ENCODE data around the gene SYT15B. TPM values are rescaled to one million over a fixed set of nuclear protein-coding genes. Genes with fewer than 3 reads are reported as not detected.
"Not testable (repeated sequence)": the region's sequence is repeated elsewhere in the genome, so short reads cannot be mapped to it uniquely, and the experiment has no call there.

Gene SYT15B
- 1 to 10 TPM in 1 of 2 donors, under 1 TPM in 1; 0.67 to 1.3 TPM for polyA plus RNA-seq

- not testable (repeated sequence) for H3K27ac ChIP-seq (ENCODE audit: low read depth in 2 of 2, low read length in 1 of 2); H3K9me3 ChIP-seq (ENCODE audit: control insufficient read depth in 2 of 2, insufficient read depth in 1 of 2, low read depth in 1 of 2, low read length in 1 of 2); H3K4me1 ChIP-seq (ENCODE audit: control insufficient read depth in 2 of 2, insufficient read depth in 2 of 2, low read length in 1 of 2); H3K36me3 ChIP-seq (ENCODE audit: control insufficient read depth in 2 of 2, insufficient read depth in 2 of 2, low read length in 1 of 2); H3K4me3 ChIP-seq (ENCODE audit: low read depth in 1 of 2, low read length in 2 of 2); H3K27me3 ChIP-seq (ENCODE audit: control insufficient read depth in 1 of 2, insufficient read depth in 2 of 2, low read length in 2 of 2)
- WGBS, 2 donors, result 47 to 62% methylated on average over 23 to 27 of the region's 33 CpGs
Measured at GRCh38 chr10:47763554-47764175, at the start of gene SYT15B. TSS of gene SYT15B (minus strand) at chr10:47763592. CDS start at chr10:47762640, 952 bp downstream.

- not testable (repeated sequence) for H3K4me1 ChIP-seq (ENCODE audit: control insufficient read depth in 2 of 2, insufficient read depth in 2 of 2, low read length in 1 of 2); H3K27ac ChIP-seq (ENCODE audit: low read depth in 2 of 2, low read length in 1 of 2); H3K27me3 ChIP-seq (ENCODE audit: control insufficient read depth in 1 of 2, insufficient read depth in 2 of 2, low read length in 2 of 2); H3K36me3 ChIP-seq (ENCODE audit: control insufficient read depth in 2 of 2, insufficient read depth in 2 of 2, low read length in 1 of 2); H3K4me3 ChIP-seq (ENCODE audit: low read depth in 1 of 2, low read length in 2 of 2); H3K9me3 ChIP-seq (ENCODE audit: control insufficient read depth in 2 of 2, insufficient read depth in 1 of 2, low read depth in 1 of 2, low read length in 1 of 2)
- 39 to 66% methylated on average over 2 to 3 of the region's 4 CpGs for WGBS, 2 donors
Measured at GRCh38 chr10:47779590-47779989, 16.2 kb upstream of the SYT15B start.

- WGBS, 2 donors, result 5 to 17% methylated on average over 4 of the region's 6 CpGs
- not testable (repeated sequence) for H3K4me1 ChIP-seq (ENCODE audit: control insufficient read depth in 2 of 2, insufficient read depth in 2 of 2, low read length in 1 of 2); H3K4me3 ChIP-seq (ENCODE audit: low read depth in 1 of 2, low read length in 2 of 2); H3K36me3 ChIP-seq (ENCODE audit: control insufficient read depth in 2 of 2, insufficient read depth in 2 of 2, low read length in 1 of 2); H3K27ac ChIP-seq (ENCODE audit: low read depth in 2 of 2, low read length in 1 of 2); H3K27me3 ChIP-seq (ENCODE audit: control insufficient read depth in 1 of 2, insufficient read depth in 2 of 2, low read length in 2 of 2); H3K9me3 ChIP-seq (ENCODE audit: control insufficient read depth in 2 of 2, insufficient read depth in 1 of 2, low read depth in 1 of 2, low read length in 1 of 2)
Measured at GRCh38 chr10:47775361-47776231, 12.2 kb upstream of the SYT15B start.

- WGBS, 2 donors, result no CpG with 5 or more reads among the region's 2 CpGs
- not testable (repeated sequence) for H3K4me1 ChIP-seq (ENCODE audit: control insufficient read depth in 2 of 2, insufficient read depth in 2 of 2, low read length in 1 of 2)
Measured at GRCh38 chr10:47770745-47771144, 7.4 kb upstream of the SYT15B start.

GRCh38 chr10:47768578-47769115, 5.3 kb upstream of the SYT15B start:
- WGBS, 2 donors, result 70 to 89% methylated on average over 3 to 6 of the region's 7 CpGs

More at GRCh38 chr10:47770745-47771144, 7.4 kb upstream of the SYT15B start:
- H3K27me3 ChIP-seq (ENCODE audit: control insufficient read depth in 1 of 2, insufficient read depth in 2 of 2, low read length in 2 of 2); H3K36me3 ChIP-seq (ENCODE audit: control insufficient read depth in 2 of 2, insufficient read depth in 2 of 2, low read length in 1 of 2); H3K27ac ChIP-seq (ENCODE audit: low read depth in 2 of 2, low read length in 1 of 2); H3K9me3 ChIP-seq (ENCODE audit: control insufficient read depth in 2 of 2, insufficient read depth in 1 of 2, low read depth in 1 of 2, low read length in 1 of 2); H3K4me3 ChIP-seq (ENCODE audit: low read depth in 1 of 2, low read length in 2 of 2): not testable (repeated sequence)

GRCh38 chr10:47768085-47768484, 4.7 kb upstream of the SYT15B start:
- not testable (repeated sequence) for H3K4me1 ChIP-seq (ENCODE audit: control insufficient read depth in 2 of 2, insufficient read depth in 2 of 2, low read length in 1 of 2); H3K27me3 ChIP-seq (ENCODE audit: control insufficient read depth in 1 of 2, insufficient read depth in 2 of 2, low read length in 2 of 2); H3K36me3 ChIP-seq (ENCODE audit: control insufficient read depth in 2 of 2, insufficient read depth in 2 of 2, low read length in 1 of 2); H3K4me3 ChIP-seq (ENCODE audit: low read depth in 1 of 2, low read length in 2 of 2); H3K27ac ChIP-seq (ENCODE audit: low read depth in 2 of 2, low read length in 1 of 2); H3K9me3 ChIP-seq (ENCODE audit: control insufficient read depth in 2 of 2, insufficient read depth in 1 of 2, low read depth in 1 of 2, low read length in 1 of 2)
- 47 to 68% methylated on average over 1 to 2 of the region's 3 CpGs for WGBS, 2 donors

More at GRCh38 chr10:47768578-47769115, 5.3 kb upstream of the SYT15B start:
- not testable (repeated sequence) for H3K27me3 ChIP-seq (ENCODE audit: control insufficient read depth in 1 of 2, insufficient read depth in 2 of 2, low read length in 2 of 2); H3K4me1 ChIP-seq (ENCODE audit: control insufficient read depth in 2 of 2, insufficient read depth in 2 of 2, low read length in 1 of 2); H3K9me3 ChIP-seq (ENCODE audit: control insufficient read depth in 2 of 2, insufficient read depth in 1 of 2, low read depth in 1 of 2, low read length in 1 of 2); H3K4me3 ChIP-seq (ENCODE audit: low read depth in 1 of 2, low read length in 2 of 2); H3K27ac ChIP-seq (ENCODE audit: low read depth in 2 of 2, low read length in 1 of 2); H3K36me3 ChIP-seq (ENCODE audit: control insufficient read depth in 2 of 2, insufficient read depth in 2 of 2, low read length in 1 of 2)

- not testable (repeated sequence) for H3K9me3 ChIP-seq (ENCODE audit: control insufficient read depth in 2 of 2, insufficient read depth in 1 of 2, low read depth in 1 of 2, low read length in 1 of 2)
Measured at GRCh38 chr10:47767236-47767635, 3.8 kb upstream of the SYT15B start.

GRCh38 chr10:47765232-47765631, 1.8 kb upstream of the SYT15B start:
- not testable (repeated sequence) for H3K4me3 ChIP-seq (ENCODE audit: low read depth in 1 of 2, low read length in 2 of 2); H3K36me3 ChIP-seq (ENCODE audit: control insufficient read depth in 2 of 2, insufficient read depth in 2 of 2, low read length in 1 of 2); H3K27me3 ChIP-seq (ENCODE audit: control insufficient read depth in 1 of 2, insufficient read depth in 2 of 2, low read length in 2 of 2); H3K27ac ChIP-seq (ENCODE audit: low read depth in 2 of 2, low read length in 1 of 2); H3K9me3 ChIP-seq (ENCODE audit: control insufficient read depth in 2 of 2, insufficient read depth in 1 of 2, low read depth in 1 of 2, low read length in 1 of 2); H3K4me1 ChIP-seq (ENCODE audit: control insufficient read depth in 2 of 2, insufficient read depth in 2 of 2, low read length in 1 of 2)
- 88 to 100% methylated on average over 1 to 2 of the region's 4 CpGs for WGBS, 2 donors

More at GRCh38 chr10:47767236-47767635, 3.8 kb upstream of the SYT15B start:
- not testable (repeated sequence) for H3K4me1 ChIP-seq (ENCODE audit: control insufficient read depth in 2 of 2, insufficient read depth in 2 of 2, low read length in 1 of 2); H3K27ac ChIP-seq (ENCODE audit: low read depth in 2 of 2, low read length in 1 of 2); H3K27me3 ChIP-seq (ENCODE audit: control insufficient read depth in 1 of 2, insufficient read depth in 2 of 2, low read length in 2 of 2); H3K4me3 ChIP-seq (ENCODE audit: low read depth in 1 of 2, low read length in 2 of 2); H3K36me3 ChIP-seq (ENCODE audit: control insufficient read depth in 2 of 2, insufficient read depth in 2 of 2, low read length in 1 of 2)
- WGBS, 2 donors, result 63 to 64% methylated on average over 2 to 3 of the region's 5 CpGs

- H3K9me3 ChIP-seq (ENCODE audit: control insufficient read depth in 2 of 2, insufficient read depth in 1 of 2, low read depth in 1 of 2, low read length in 1 of 2); H3K36me3 ChIP-seq (ENCODE audit: control insufficient read depth in 2 of 2, insufficient read depth in 2 of 2, low read length in 1 of 2); H3K4me1 ChIP-seq (ENCODE audit: control insufficient read depth in 2 of 2, insufficient read depth in 2 of 2, low read length in 1 of 2); H3K27ac ChIP-seq (ENCODE audit: low read depth in 2 of 2, low read length in 1 of 2); H3K27me3 ChIP-seq (ENCODE audit: control insufficient read depth in 1 of 2, insufficient read depth in 2 of 2, low read length in 2 of 2); H3K4me3 ChIP-seq (ENCODE audit: low read depth in 1 of 2, low read length in 2 of 2): not testable (repeated sequence)
- 3 to 5% methylated on average over 33 to 60 of the region's 80 CpGs for WGBS, 2 donors
Measured at GRCh38 chr10:47762674-47763553, 478 bp downstream of the SYT15B start.
